SK-N-SH treated with all-trans-retinoic acid at 6 μM for 48 hours (cell line): ENCODE results near the gene ZBTB22.

ENCODE experiments used
- ATAC-seq: fragments of 200-7000 bp; cut with Tn5 transposase; 3 replicates; pipeline ENCODE4 v1.9.1; 2020; ENCODE audit warnings: mild to moderate bottlenecking, moderate library complexity
- CSDC2 ChIP-seq: fragments of 250-450 bp; sonication (Bioruptor Pico); IDR thresholded peaks from 2 replicates; pipeline ENCODE4 v1.5.0; 2020; ENCODE audit warnings: mild to moderate bottlenecking, moderate library complexity
- GLIS3 ChIP-seq: fragments of 250-450 bp; sonication (Bioruptor Pico); IDR thresholded peaks from 2 replicates; pipeline ENCODE4 v1.5.0; 2020; ENCODE audit warnings: mild to moderate bottlenecking, moderate library complexity

Gene ZBTB22

GRCh38 chr6:33271117-33271467 is 46.5 kb downstream of the ZBTB22 start:
- TF ChIP-seq GLIS3 (CRISPR knock-in tag) (0 out of 2 replicates have a peak, but pooled peaks have one; percentile 21), CSDC2 (CRISPR knock-in tag) (no peak)
- TF ChIP-seq, all 23 proteins: peak for 1
- ATAC-seq: peak; percentile 11
